ENCODE data around the gene APC2. TPM values are rescaled to one million over a fixed set of nuclear protein-coding genes. Genes with fewer than 3 reads are reported as not detected.

APC2 gene
- total and polyA plus RNA-seq, 8 donors: 0.06 to 1.4 (median 0.68) TPM

- Histone ChIP-seq H3K36me3 (peaks cover 0 to 14% of the 10 kb centered on the region in 2 donors), H3K27me3 (peaks cover 59 to 74% of the 10 kb centered on the region in 2 donors), H3K4me1 (peaks cover 7 to 28% of the 10 kb centered on the region in 2 donors), H3K27ac (no peak overlapping the region), H3K4me3 (no peak overlapping the region), H3K9me3 (no peaks in the 10 kb centered on the region)
- no peak for TF ChIP-seq CTCF (IDR thresholded peaks at IDR 0.05)
- intact Hi-C loops (cut with DNase I): no loop called here
- ATAC-seq (no peak), DNase-seq (peak in 1 of 4 donors; percentile 81)
Observed at GRCh38 chr19:1446713-1447481, 3.0 kb upstream of the APC2 start.

- Histone ChIP-seq H3K9me3 (no peaks in the 10 kb centered on the region), H3K4me1 (peaks cover 7 to 28% of the 10 kb centered on the region in 2 donors), H3K27ac (no peak overlapping the region), H3K27me3 (peaks cover 65 to 80% of the 10 kb centered on the region in 2 donors), H3K36me3 (peaks cover 0 to 8% of the 10 kb centered on the region in 2 donors), H3K4me3 (no peak overlapping the region)
- ATAC-seq: no peak
- no peak for DNase-seq
- TF ChIP-seq CTCF (IDR thresholded peaks at IDR 0.05): no peak
- intact Hi-C loops (cut with DNase I): no loop called here
Observed at GRCh38 chr19:1447504-1447903, 2.4 kb upstream of the APC2 start.

GRCh38 chr19:1447944-1448343 lies 2.0 kb upstream of the APC2 start:
- H3K36me3 ChIP-seq: peaks cover 0 to 3% of the 10 kb centered on the region in 2 donors

GRCh38 chr19:1450735-1451731 lies 1.1 kb downstream of the APC2 start:
- DNase-seq (peak in 1 of 4 donors; percentile 44), ATAC-seq (no peak)
- Histone ChIP-seq H3K27ac (no peak overlapping the region), H3K4me3 (no peak overlapping the region), H3K36me3 (no peaks in the 10 kb centered on the region), H3K27me3 (peaks cover 86 to 100% of the 10 kb centered on the region in 2 donors), H3K4me1 (peaks cover 7 to 25% of the 10 kb centered on the region in 2 donors), H3K9me3 (no peaks in the 10 kb centered on the region)
- intact Hi-C loops (cut with DNase I): no loop called here
- TF ChIP-seq CTCF (IDR thresholded peaks at IDR 0.05): no peak

More at GRCh38 chr19:1447944-1448343, 2.0 kb upstream of the APC2 start:
- Histone ChIP-seq H3K27me3 (peaks cover 70 to 84% of the 10 kb centered on the region in 2 donors), H3K9me3 (no peaks in the 10 kb centered on the region), H3K4me3 (no peak overlapping the region), H3K27ac (no peak overlapping the region), H3K4me1 (peaks cover 7 to 28% of the 10 kb centered on the region in 2 donors)
- TF ChIP-seq CTCF (IDR thresholded peaks at IDR 0.05): no peak
- ATAC-seq: no peak
- intact Hi-C loops (cut with DNase I): no loop called here
- no peak for DNase-seq
